Raji (cell line): ENCODE results near the gene HK2.

Experiments
- POLR2A ChIP-seq: IDR thresholded peaks from 2 replicates; pipeline ENCODE4 v1.6.1; 2011; ENCODE audit warnings: low read depth, low read length, control low read depth; ENCODE audit not compliant: insufficient read depth

The HK2 gene

DNA sequence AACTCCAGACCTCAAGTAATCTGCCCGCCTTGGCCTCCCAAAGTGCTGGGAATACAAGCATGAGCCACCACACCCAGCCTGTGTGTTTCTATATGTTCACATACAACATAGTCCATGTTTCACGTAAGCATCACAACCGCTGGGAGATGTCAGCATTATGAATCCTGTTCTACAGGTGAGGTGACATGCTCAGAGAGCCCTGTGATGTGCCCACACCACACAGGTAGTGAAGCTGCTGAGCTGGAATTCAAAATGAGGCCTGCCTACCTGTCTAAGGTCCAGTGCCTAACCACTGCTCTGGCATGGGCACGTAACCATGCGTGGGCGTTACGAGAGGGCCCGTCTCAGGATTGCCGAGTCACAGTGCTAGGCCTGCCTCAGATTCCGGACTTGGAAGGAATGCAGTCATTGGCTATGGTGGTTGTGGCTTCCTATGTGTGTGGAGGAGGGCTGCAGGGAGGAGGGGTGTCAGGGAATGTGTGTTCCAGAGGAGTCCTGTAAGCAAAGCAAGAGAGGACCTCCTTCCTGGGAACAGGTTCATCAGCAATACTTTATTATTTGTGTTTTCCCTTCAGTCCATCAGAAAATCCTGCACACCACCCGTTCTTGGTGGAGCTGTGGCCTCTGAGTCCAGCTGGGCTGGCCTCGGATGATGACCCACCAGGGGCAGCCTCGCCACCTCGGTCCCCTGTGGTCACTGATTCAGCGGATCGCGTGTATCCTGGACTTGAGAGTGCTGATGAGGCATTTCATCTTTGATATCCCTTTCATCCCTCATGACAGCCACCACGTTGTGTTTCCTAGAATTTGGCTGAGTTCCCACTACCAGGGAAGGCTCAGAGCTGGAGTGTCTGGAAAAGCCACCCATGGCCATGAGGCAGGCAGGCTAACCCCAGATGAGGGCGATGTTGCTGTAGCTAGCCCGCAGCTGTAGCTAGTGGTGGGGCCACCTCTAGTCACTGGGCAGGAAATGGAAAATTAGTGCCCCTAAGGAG is 31.1 kb downstream of the HK2 start:
- TF ChIP-seq POLR2A, result no peak

DNA sequence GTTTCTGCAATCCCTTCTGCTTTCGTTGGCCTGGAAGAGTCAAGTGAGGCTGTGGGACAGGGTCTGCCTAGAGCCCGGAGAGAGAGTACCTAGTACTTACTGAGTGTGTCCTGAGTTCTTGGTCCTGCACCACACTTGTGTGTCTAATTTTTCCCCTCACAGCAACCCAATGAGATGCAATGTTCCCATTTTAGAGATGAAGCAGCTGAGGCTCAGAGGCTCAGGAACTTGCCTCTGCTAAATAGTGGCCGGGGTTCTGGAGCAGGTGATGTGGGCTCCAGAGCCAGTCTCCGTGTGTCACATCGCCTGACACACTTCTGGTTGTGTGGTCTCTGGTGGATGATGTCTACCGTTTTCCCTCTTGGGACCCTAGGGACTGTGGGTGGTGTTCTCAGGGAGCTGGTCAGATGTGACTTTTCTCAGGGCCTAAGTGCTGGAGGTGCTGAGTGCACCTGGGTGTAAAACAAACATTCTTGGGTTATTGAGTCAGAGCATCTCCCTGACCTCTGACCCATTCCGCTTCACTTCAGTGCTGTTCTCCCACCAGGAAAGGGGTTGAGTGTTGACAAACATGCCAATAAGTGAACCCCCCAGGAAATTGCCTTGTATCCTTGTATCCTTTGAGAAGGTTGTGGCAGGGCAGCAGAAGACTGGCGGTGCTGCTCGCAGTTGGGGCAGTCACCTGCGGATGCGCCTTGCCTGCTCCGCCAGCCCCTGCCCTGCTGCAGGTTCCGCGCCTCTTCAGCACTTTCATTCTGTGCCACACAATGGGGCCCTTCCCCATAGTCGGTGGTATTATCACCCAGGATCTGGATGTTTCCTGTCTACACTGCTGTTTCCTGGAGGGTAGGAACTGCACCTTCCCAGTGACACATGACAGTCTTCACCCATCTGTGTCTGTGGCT is 32.1 kb downstream of the HK2 start:
- no peak for TF ChIP-seq POLR2A

DNA sequence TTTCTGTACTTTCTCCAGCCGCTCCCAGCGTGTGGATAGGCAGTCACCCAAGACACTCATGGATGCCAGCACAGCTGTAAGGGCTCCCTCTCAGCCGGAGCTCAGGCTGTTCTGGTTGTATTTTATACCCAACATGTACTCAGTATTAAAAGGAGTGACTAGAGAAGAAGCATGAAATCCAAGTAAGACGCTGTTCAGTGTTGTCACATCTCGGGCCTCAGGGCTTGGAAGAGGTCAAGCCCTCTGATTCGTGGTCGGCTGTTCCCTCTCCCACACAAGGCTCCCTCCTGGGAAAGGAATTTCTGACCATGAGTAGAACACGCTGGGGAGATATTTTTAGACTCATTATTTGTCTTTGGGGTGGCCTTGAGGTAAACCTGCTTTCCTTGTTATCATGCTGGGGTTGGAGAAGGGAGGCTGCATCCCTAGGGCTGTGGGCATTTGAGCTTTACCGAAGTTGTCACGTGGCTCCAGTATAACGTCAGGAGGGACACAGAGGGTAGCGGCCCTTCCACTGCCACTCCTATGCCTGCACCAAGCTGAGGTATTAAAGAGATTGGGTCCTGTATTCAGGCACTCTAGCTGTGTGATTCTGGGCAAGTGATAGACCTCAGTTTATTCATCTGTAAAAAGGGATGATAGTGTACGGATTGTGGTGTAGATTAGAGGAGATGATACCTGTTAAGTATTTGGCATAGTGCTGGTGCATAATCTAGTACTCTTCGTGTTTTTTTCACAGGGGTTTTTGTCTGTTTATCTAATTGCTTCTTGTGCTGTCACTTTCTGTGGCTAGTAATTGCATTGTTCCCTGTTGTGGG is 34.1 kb downstream of the HK2 start:
- no peak for TF ChIP-seq POLR2A

DNA sequence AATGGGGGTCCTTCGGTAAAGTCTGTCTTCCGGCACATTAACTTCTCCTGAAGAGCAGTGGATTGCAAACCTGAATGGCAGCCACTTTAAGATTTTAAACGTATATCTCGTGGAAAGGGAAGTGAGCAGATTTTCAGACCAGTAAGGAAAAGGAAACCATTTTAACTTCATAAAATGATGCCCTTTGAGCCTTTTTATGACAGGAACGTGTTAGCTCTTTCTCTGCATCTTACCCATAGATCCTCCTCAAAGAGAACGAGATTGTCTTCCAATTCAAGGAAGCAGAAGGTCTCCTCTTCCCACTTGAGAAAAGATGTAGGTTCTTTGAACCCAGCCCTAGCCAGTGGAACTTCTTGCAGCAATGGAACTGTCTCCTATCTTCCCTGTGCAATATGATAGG is 35.6 kb downstream of the HK2 start:
- TF ChIP-seq POLR2A, result no peak

DNA sequence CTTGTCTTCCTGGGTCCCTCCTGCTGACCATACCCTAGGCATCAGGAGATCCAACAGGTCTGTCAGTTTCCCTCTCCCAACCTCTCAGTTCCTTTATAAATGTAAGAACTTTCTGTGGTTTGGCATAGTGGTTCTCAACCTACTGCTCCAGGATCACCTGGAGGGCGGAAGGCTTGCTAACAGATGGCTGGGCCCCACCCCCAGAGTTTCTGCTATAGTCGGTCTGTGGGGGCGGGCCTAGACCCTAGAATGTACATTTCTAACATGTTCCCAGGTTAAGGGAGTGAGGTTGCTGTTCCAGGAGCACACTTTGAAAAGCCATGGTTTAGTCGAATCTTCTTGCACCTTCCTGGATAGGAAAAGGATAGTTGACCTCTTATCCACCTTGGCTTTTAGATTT is 37.0 kb downstream of the HK2 start:
- no peak for TF ChIP-seq POLR2A

DNA sequence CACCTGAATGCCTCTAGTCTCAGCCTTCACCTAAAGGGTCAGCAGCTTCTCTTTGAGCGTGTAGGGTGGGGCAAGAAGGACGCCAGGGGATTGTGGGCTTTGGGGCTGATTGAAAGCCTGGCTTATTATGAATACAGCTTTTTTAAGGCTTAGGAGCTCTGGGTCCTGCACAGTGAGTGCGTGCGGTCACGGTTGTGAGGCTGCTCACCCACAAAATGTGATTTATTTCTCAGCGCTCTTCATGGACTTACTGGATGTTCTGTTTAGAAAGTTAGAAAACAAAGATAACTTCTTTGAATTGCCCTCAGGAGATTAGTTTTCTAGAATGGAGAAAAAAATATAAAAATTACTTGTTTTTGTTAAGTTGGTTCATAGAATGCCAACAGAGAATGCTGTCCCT is 37.5 kb downstream of the HK2 start:
- TF ChIP-seq POLR2A, result no peak

DNA sequence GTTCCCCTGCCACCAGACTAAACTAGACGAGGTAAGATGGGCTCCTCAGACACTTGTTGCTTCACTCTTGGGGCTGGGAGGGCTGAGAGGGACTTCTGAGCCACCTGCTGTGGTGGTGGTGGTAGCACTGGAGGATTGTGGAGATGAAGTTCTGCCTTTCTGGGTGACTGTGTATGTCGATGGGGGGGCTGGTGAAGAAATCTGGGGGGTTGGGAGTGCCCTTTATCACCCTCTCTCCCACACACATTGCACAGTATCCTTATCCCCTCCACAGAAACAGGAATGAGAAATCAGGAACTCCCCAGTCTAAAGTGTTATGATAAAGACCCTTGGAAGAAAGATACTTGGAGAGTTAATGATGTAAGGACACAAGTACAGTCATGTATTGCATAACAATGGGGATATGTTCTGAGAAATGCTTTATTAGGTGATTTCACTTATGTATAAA is 38.5 kb downstream of the HK2 start:
- TF ChIP-seq POLR2A, result no peak

DNA sequence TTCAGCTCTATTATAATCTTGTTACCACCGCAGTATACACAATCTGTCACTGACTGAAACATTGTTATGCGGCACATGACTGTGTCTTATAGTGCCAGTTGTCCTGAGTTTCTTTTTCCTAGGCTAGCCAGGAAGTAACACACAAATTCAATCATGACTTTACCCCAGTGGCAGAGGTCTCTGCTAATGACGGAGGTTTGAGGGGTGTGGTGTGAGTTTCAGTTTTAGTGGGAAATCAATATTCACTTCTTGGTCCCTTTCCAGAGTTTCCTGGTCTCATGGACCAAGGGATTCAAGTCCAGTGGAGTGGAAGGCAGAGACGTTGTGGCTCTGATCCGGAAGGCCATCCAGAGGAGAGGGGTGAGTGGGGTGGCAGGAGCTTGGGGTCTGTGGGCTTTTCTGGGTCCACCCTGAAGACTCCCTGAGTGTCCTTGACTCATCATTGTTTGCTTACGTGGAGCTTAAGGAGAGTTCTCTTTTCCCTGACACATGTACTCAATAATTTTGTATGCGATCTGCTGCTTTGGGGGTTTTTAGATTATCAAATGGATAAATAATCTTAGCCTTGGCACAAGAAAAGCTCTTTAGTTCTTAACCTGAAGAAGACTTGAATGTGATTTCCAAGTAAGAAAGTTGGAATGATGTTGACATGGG is 39.2 kb downstream of the HK2 start:
- TF ChIP-seq POLR2A, result no peak

DNA sequence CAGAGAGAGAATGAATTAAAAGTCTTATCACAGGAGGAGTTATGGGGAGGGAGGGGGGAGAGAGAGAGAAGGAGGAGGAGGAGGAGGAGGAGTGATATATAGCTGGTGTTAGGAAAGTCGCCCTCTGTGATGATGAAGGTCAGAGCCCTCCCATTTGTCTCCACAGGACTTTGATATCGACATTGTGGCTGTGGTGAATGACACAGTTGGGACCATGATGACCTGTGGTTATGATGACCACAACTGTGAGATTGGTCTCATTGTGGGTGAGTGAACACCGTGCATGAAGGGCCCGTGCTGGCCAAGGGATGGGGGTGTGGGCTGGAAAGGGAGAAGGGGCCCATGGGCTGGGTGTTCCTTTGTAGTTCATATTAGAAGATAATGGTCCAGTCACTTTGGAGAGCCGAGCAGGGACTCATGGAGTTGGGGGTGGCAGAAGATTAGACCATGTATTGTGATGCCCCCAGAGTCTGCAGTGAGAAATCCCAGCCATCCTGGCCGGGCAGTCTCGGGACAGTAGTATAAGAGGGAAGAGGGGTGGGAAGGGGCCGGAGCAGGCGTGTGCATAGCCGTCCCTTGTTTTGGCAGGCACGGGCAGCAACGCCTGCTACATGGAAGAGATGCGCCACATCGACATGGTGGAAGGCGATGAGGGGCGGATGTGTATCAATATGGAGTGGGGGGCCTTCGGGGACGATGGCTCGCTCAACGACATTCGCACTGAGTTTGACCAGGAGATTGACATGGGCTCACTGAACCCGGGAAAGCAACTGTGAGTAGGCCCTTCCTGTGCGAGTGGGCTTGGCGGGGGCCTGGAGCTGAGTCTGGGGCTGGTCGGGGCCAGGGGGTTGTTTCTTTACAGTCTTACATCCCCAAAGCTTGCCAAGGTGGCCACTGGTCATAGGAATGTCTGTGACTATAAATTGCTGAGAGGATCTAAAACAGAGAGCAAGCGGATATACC is 40.0 kb downstream of the HK2 start:
- no peak for TF ChIP-seq POLR2A

DNA sequence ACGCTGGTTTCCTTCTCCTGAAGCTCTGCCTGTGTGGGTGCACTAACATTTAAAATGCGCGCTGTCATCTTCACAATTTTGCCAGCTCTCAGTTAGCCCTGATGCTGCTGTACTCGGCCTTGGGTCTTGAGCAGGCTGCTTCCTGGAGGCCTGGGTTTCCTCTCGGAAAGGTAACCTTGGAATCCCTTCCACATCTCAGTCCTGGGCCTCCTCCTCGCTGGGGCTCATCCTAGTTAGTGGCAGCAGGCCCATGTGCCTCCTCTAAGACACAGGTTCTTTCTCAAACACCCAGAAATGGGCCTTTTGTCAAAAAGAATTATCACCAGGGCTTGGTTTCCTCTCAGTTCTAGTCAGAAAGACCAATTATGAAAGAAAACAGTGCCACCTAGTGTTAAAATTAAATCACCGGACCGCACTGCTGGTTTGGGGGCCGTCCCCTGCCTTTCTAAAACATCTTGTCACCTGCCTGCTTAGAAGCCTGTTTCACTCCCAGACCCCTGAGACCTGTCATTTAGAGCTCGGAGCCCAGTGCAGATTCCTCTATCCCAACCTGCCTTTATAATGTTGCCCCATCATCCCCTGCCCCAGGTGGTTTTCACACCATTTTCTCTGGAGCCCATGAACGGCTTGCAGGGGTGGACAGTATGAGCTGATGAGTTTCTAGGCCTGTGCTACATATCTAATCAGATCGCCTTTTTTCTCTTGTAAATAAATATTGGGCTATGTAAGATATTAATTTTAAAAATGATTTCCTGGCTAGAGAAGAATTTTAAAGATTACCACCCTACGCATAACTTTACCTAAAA is 42.4 kb downstream of the HK2 start:
- no peak for TF ChIP-seq POLR2A

DNA sequence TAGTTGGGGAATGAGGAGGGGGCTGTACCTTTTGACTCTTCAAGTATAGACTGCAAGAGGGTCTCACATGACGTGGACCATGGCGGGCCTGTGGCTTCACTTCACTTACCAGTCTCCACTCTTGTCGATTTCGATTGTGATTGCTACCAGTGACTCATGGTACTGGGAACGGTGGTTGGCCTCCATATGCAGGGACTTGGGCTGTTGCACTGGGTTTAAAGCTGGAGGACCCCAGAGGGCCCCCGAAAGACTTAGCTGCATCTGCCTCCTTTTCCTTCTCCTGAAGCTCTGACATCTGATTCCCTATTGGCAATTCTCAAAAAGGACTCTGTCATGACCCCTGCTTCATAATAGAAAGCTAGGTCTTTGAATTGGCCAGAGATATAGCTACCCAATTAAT is 43.4 kb downstream of the HK2 start:
- TF ChIP-seq POLR2A, result no peak

DNA sequence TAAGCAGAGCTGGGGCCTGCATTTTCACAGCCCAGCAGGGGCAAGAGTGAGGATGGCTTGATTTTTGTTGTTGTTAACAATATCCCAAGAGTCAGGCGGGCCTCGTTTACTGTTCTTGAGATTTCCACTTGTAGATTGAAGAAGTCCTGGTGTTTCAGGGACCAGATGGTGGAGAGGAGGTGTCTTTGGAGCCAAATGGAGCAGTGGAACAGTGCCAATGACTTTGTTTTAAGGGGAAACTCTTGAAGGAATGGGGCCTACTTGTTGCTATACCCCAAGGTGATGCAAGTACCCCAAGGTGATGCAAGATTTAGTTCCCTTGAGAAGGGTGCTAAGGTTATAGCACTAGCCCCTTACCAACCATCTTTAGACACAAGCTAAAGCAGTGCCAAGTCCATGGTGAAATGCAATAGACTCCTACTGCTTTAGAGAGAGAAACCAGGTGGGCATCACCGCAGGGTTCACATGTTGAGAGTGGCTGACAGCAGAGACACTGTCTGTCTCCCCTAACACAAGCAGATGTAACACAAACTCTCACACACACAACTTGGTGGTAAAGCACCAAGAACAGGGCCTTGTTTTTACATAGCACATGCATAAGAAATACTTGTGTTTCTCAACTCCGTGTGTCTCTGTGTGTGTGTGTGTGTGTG is 44.0 kb downstream of the HK2 start:
- TF ChIP-seq POLR2A, result no peak
